Tibial artery (tissue), 4 donors: ENCODE data around the gene MYRIP.
"Not testable (repeated sequence)": the region's sequence is repeated elsewhere in the genome, so short reads cannot be mapped to it uniquely, and the experiment has no call there.

ENCODE experiments used
- DNase-seq, 2 donors: peaks; one replicate each; pipeline ENCODE4 v3.0.0-alpha.2; 2019
- H3K27ac ChIP-seq, 2 donors: fragments of 200-600 bp; sonication (generic) in 1 of 2; 1 replicate in 1 of 2; 2 replicates in 1 of 2; pipeline ENCODE4 v1.5.1; 2018 to 2019; ENCODE audit warnings: mild to moderate bottlenecking in 1 of 2
- H3K27me3 ChIP-seq, 2 donors: fragments of 200-600 bp; sonication (generic) in 1 of 2; one replicate each; pipeline versions ENCODE4 v1.5.1 to v1.6.0; 2016 to 2019
- H3K36me3 ChIP-seq, 3 donors: fragments of 200-600 bp; sonication (generic) in 2 of 3; one replicate each; pipeline ENCODE4 v1.5.1; 2016 to 2019; ENCODE audit warnings: mild to moderate bottlenecking in 2 of 3
- H3K4me1 ChIP-seq, 4 donors: fragments of 200-600 bp; sonication (generic) in 2 of 4; 1 replicate in 3 of 4; 2 replicates in 1 of 4; pipeline ENCODE4 v1.5.1; 2016 to 2019
- H3K4me3 ChIP-seq, 2 donors: fragments of 200-600 bp; sonication (generic) in 1 of 2; 1 replicate in 1 of 2; 2 replicates in 1 of 2; pipeline ENCODE4 v1.5.1; 2018 to 2019; ENCODE audit warnings: mild to moderate bottlenecking in 2 of 2
- H3K9me3 ChIP-seq, 3 donors: fragments of 200-600 bp; sonication (generic) in 1 of 3; one replicate each; pipeline ENCODE4 v1.5.1; 2016 to 2019
- CTCF ChIP-seq, 2 experiments: fragments of 200-600 bp in 1 of 2; fragments of 450-650 bp in 1 of 2; IDR thresholded peaks; one replicate each; pipeline ENCODE4 v1.5.1; 2017 to 2019; ENCODE audit warnings: antibody characterized with exemption in 2 of 2, mild to moderate bottlenecking in 1 of 2, moderate library complexity in 1 of 2
- intact Hi-C: fragments of 100-400 bp; cut with DNase I; formaldehyde crosslinking; loops from one replicate; pipeline ENCODE4 v1.15.0; 2023; ENCODE audit warnings: low total_unique reads

MYRIP gene

GRCh38 chr3:39814007-39814406, 4.6 kb downstream of the MYRIP start:
- H3K27ac ChIP-seq = no peak overlapping the region
- intact Hi-C loops = no loop called here
- DNase-seq = no peak
- H3K4me1 ChIP-seq = peaks cover 0 to 16% (median 11%) of the 10 kb centered on the region in 4 donors
- H3K9me3 ChIP-seq = no peaks in the 10 kb centered on the region
- no peak for TF ChIP-seq CTCF (IDR thresholded peaks at IDR 0.05)
- H3K27me3 ChIP-seq = peaks cover 0 to 21% of the 10 kb centered on the region in 2 donors
- no peaks in the 10 kb centered on the region for H3K36me3 ChIP-seq
- H3K4me3 ChIP-seq = no peak overlapping the region

GRCh38 chr3:39819899-39820298, 10.5 kb downstream of the MYRIP start:
- no peak for TF ChIP-seq CTCF (IDR thresholded peaks at IDR 0.05)
- Histone ChIP-seq H3K36me3 (no peaks in the 10 kb centered on the region), H3K4me3 (no peak overlapping the region), H3K9me3 (no peaks in the 10 kb centered on the region), H3K4me1 (no peaks in the 10 kb centered on the region), H3K27ac (no peak overlapping the region), H3K27me3 (no peaks in the 10 kb centered on the region)
- DNase-seq = no peak
- intact Hi-C loops = no loop called here

- intact Hi-C loops, H3K27ac ChIP-seq, DNase-seq, H3K4me3 ChIP-seq, H3K27me3 ChIP-seq, H3K9me3 ChIP-seq, H3K4me1 ChIP-seq, H3K36me3 ChIP-seq: not testable (repeated sequence)
These were observed 24.4 kb downstream of the MYRIP start for GRCh38 chr3:39833764-39834163.

- TF ChIP-seq CTCF (IDR thresholded peaks at IDR 0.05) = no peak
- no peaks in the 10 kb centered on the region for H3K27me3 ChIP-seq
- intact Hi-C loops = no loop called here
- peaks cover 0 to 2% (median 0%) of the 10 kb centered on the region in 4 donors for H3K4me1 ChIP-seq
- no peaks in the 10 kb centered on the region for H3K36me3 ChIP-seq
- no peak for DNase-seq
- no peaks in the 10 kb centered on the region for H3K9me3 ChIP-seq
- no peak overlapping the region for H3K4me3 ChIP-seq
- no peak overlapping the region for H3K27ac ChIP-seq
These were observed 30.1 kb downstream of the MYRIP start for GRCh38 chr3:39839484-39839883.

- DNase-seq = no peak
- Histone ChIP-seq H3K36me3 (no peaks in the 10 kb centered on the region), H3K4me3 (no peak overlapping the region), H3K27ac (no peak overlapping the region), H3K4me1 (peaks cover 0 to 9% (median 0%) of the 10 kb centered on the region in 4 donors), H3K27me3 (no peaks in the 10 kb centered on the region), H3K9me3 (no peaks in the 10 kb centered on the region)
- no peak for TF ChIP-seq CTCF (IDR thresholded peaks at IDR 0.05)
- intact Hi-C loops = no loop called here
These were observed 34.0 kb downstream of the MYRIP start for GRCh38 chr3:39843440-39843839.

- no peak for TF ChIP-seq CTCF (IDR thresholded peaks at IDR 0.05)
- H3K9me3 ChIP-seq = no peaks in the 10 kb centered on the region
- no peak overlapping the region for H3K4me3 ChIP-seq
- H3K4me1 ChIP-seq = peaks cover 0 to 20% (median 2%) of the 10 kb centered on the region in 4 donors
- intact Hi-C loops = no loop called here
- no peaks in the 10 kb centered on the region for H3K27me3 ChIP-seq
- DNase-seq = no peak
- H3K36me3 ChIP-seq = no peaks in the 10 kb centered on the region
- H3K27ac ChIP-seq = peak overlapping the region in 1 of 2 donors; percentile 12
These were observed 39.0 kb downstream of the MYRIP start for GRCh38 chr3:39848365-39848764.
